Measurements from ENCODE around the gene TFAP2D.

Gene TFAP2D

GRCh38 chr6:50816115-50816675 is 102.9 kb downstream of the TFAP2D start:
- Histone ChIP-seq H3K4me1 (ENCODE audit: control insufficient read depth, insufficient read depth, low read length) (no peaks in the 10 kb centered on the region), H3K9me3 (ENCODE audit: control insufficient read depth, insufficient read depth, low read depth, low read length) (no peaks in the 10 kb centered on the region; the same call in 1 of the 2 replicates), H3K36me3 (ENCODE audit: control insufficient read depth in 2 of 2, insufficient read depth in 1 of 2, low read length in 2 of 2) (no peaks in the 10 kb centered on the region), H3K27ac (ENCODE audit: extremely low read depth, low read depth, low read length) (no peak overlapping the region), H3K4me3 (ENCODE audit: low read depth, low read length) (peak overlapping the region; percentile 45)
- CTCF ChIA-PET = interaction anchor here (0.5 to 1.0 kb wide), 9 partner anchors 13 to 1206 kb away, joined by 3 to 5 read pairs (median 3); no protein-coding TSS in a partner anchor
- TF ChIP-seq ZNF660 (tag by site-specific recombination; IDR thresholded peaks at IDR 0.05) (0 out of 2 replicates have a peak, but pooled peaks have one; percentile 45), ZNF843 (tag by site-specific recombination; IDR thresholded peaks at IDR 0.05) (no peak), ZNF654 (tag by site-specific recombination; IDR thresholded peaks at IDR 0.05; ENCODE audit: low read depth) (peak; percentile 88), ZNF514 (tag by site-specific recombination; IDR thresholded peaks at IDR 0.05) (no peak)
- POLR2A ChIA-PET = no interaction called here

DNA sequence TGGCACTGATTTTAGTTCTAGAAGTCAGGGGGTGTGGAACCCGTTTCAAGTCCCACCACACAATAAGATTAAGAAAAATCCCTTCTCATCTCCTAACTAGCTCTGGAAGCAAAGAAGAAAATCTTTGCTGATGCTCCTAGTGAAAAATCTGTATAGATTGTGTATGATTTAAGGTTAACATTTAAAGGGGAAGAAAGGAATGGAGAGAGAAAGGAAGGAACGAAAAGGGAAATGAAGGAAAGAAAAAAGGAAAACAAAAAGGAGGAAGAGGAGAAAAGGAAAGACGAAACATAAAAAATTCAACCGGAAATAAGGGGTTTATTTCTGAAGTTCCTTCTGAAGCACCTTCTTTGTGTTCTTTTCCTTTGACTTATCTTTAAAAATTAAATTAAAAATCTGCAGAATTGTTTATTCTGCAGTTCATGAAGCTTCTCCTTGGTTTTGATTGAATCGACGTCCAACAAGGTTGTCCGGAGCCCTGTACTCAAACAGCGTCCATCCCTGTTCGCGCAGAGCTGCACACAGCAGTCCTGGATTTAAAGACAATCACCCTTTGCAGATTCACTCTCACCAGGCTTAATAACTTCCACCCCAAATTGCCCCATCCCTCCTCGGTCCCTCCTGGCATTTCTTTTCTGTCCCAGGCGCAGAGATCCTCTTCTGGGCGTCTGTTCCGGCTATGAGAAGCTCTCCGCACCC is 103.8 kb downstream of the TFAP2D start:
- TF ChIP-seq ZNF175 (tag by site-specific recombination; IDR thresholded peaks at IDR 0.05) (no peak), PRDM1 (tag by site-specific recombination; IDR thresholded peaks at IDR 0.05) (peak; percentile 67; the same call in 1 of the 2 replicates)
- Histone ChIP-seq H3K4me1 (ENCODE audit: control insufficient read depth, insufficient read depth, low read length) (no peaks in the 10 kb centered on the region), H3K36me3 (ENCODE audit: control insufficient read depth in 2 of 2, insufficient read depth in 1 of 2, low read length in 2 of 2) (no peaks in the 10 kb centered on the region), H3K9me3 (ENCODE audit: control insufficient read depth, insufficient read depth, low read depth, low read length) (no peaks in the 10 kb centered on the region; the same call in 1 of the 2 replicates), H3K4me3 (ENCODE audit: low read depth, low read length) (no peak overlapping the region), H3K27ac (ENCODE audit: extremely low read depth, low read depth, low read length) (no peak overlapping the region)
- ChIA-PET POLR2A (no interaction called here), CTCF (interaction anchor here (0.6 to 1.7 kb wide), 5 partner anchors 220 to 1226 kb away, joined by 3 to 5 read pairs (median 4); no protein-coding TSS in a partner anchor)

GRCh38 chr6:50817646-50817950 is 104.3 kb downstream of the TFAP2D start:
- no peak overlapping the region for H3K4me3 ChIP-seq (ENCODE audit: low read depth, low read length)
- H3K9me3 ChIP-seq (ENCODE audit: control insufficient read depth, insufficient read depth, low read depth, low read length) = no peaks in the 10 kb centered on the region; the same call in 1 of the 2 replicates
- H3K27ac ChIP-seq (ENCODE audit: extremely low read depth, low read depth, low read length) = no peak overlapping the region
- H3K4me1 ChIP-seq (ENCODE audit: control insufficient read depth, insufficient read depth, low read length) = no peaks in the 10 kb centered on the region
- TF ChIP-seq ZNF837 (tag by site-specific recombination; IDR thresholded peaks at IDR 0.05) = no peak
- no peak for TF ChIP-seq YY2 (tag by site-specific recombination; IDR thresholded peaks at IDR 0.05)
- TF ChIP-seq, protein P1, sequence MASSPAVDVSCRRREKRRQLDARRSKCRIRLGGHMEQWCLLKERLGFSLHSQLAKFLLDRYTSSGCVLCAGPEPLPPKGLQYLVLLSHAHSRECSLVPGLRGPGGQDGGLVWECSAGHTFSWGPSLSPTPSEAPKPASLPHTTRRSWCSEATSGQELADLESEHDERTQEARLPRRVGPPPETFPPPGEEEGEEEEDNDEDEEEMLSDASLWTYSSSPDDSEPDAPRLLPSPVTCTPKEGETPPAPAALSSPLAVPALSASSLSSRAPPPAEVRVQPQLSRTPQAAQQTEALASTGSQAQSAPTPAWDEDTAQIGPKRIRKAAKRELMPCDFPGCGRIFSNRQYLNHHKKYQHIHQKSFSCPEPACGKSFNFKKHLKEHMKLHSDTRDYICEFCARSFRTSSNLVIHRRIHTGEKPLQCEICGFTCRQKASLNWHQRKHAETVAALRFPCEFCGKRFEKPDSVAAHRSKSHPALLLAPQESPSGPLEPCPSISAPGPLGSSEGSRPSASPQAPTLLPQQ (tag by site-specific recombination; IDR thresholded peaks at IDR 0.05) = no peak
- no peak for TF ChIP-seq OSR2 (tag by site-specific recombination; IDR thresholded peaks at IDR 0.05)
- TF ChIP-seq YY1 (tag by site-specific recombination; IDR thresholded peaks at IDR 0.05) = no peak
- no peak for TF ChIP-seq ZNF580 (tag by site-specific recombination; IDR thresholded peaks at IDR 0.05)
- TF ChIP-seq ZNF677 (tag by site-specific recombination; IDR thresholded peaks at IDR 0.05) = no peak
- no peak for TF ChIP-seq TCF7L2 (IDR thresholded peaks at IDR 0.05; ENCODE audit: borderline replicate concordance, low read depth, low read length)
- no peak for TF ChIP-seq ZNF701 (tag by site-specific recombination; IDR thresholded peaks at IDR 0.05)
- no peaks in the 10 kb centered on the region for H3K36me3 ChIP-seq (ENCODE audit: control insufficient read depth in 2 of 2, insufficient read depth in 1 of 2, low read length in 2 of 2)
- POLR2A ChIA-PET = no interaction called here
- CTCF ChIA-PET = interaction anchor here (0.6 to 1.7 kb wide), 5 partner anchors 63 to 1226 kb away, joined by 3 to 5 read pairs (median 4); no protein-coding TSS in a partner anchor

GRCh38 chr6:50818020-50818419 is 104.7 kb downstream of the TFAP2D start:
- Histone ChIP-seq H3K4me1 (ENCODE audit: control insufficient read depth, insufficient read depth, low read length) (no peaks in the 10 kb centered on the region), H3K9me3 (ENCODE audit: control insufficient read depth, insufficient read depth, low read depth, low read length) (no peaks in the 10 kb centered on the region; the same call in 1 of the 2 replicates), H3K4me3 (ENCODE audit: low read depth, low read length) (no peak overlapping the region), H3K27ac (ENCODE audit: extremely low read depth, low read depth, low read length) (no peak overlapping the region), H3K36me3 (ENCODE audit: control insufficient read depth in 2 of 2, insufficient read depth in 1 of 2, low read length in 2 of 2) (no peaks in the 10 kb centered on the region)
- CTCF ChIA-PET = interaction anchor here (0.6 to 1.7 kb wide), 4 partner anchors 63 to 1225 kb away, joined by 3 to 5 read pairs (median 4); no protein-coding TSS in a partner anchor
- TF ChIP-seq ZFHX2 (tag by site-specific recombination; conservative IDR thresholded peaks at IDR 0.05) (no peak), ZNF133 (tag by site-specific recombination; IDR thresholded peaks at IDR 0.05) (no peak)
- POLR2A ChIA-PET = no interaction called here
